Testis (tissue), 3 donors: Measurements from ENCODE around the gene BTG3. TPM values are rescaled to one million over a fixed set of nuclear protein-coding genes. Genes with fewer than 3 reads are reported as not detected.

Experiments
- DNase-seq: peaks from one replicate; pipeline ENCODE4 v3.0.0-alpha.2; 2019
- H3K27ac ChIP-seq, 2 donors: fragments of 200-600 bp; sonication (generic); one replicate each; pipeline ENCODE4 v1.5.1; 2019
- H3K27me3 ChIP-seq: fragments of 200-600 bp; sonication (generic); one replicate; pipeline ENCODE4 v1.5.1; 2019
- H3K36me3 ChIP-seq: fragments of 200-600 bp; sonication (generic); one replicate; pipeline ENCODE4 v1.5.1; 2017; ENCODE audit warnings: low read depth; ENCODE audit errors: missing control alignments
- H3K4me1 ChIP-seq: fragments of 200-600 bp; sonication (generic); one replicate; pipeline ENCODE4 v1.5.1; 2019
- H3K4me3 ChIP-seq, 2 donors: fragments of 200-600 bp; sonication (generic); one replicate each; pipeline ENCODE4 v1.5.1; 2017 to 2019
- H3K9me3 ChIP-seq: fragments of 200-600 bp; sonication (generic); one replicate; pipeline ENCODE4 v1.5.1; 2017
- CTCF ChIP-seq, 3 experiments: fragments of 450-650 bp in 2 of 3; fragments of 200-600 bp in 1 of 3; sonication (generic) in 1 of 3; IDR thresholded peaks; one replicate each; pipeline ENCODE4 v1.5.1; 2016 to 2019; ENCODE audit warnings: antibody characterized with exemption in 3 of 3, mild to moderate bottlenecking in 2 of 3, moderate library complexity in 1 of 3
- POLR2A ChIP-seq: fragments of 450-650 bp; IDR thresholded peaks from one replicate; pipeline ENCODE4 v1.6.1; 2017; ENCODE audit warnings: antibody characterized with exemption, mild to moderate bottlenecking, moderate library complexity
- WGBS, 2 donors: methylation state at CpG; one replicate each; pipeline ENCODE4 v1.1.5; 2018; 5-methylcytosine and 5-hydroxymethylcytosine counted together
- intact Hi-C: fragments of 100-400 bp; cut with DNase I; formaldehyde crosslinking; loops from one replicate; pipeline ENCODE4 v1.15.1; 2023; ENCODE audit warnings: low total_unique reads
- polyA plus RNA-seq: library from polyadenylated mRNA; stranded (reverse); fragments of 350-450 nt; fragmentation: Illumina TruSeq; extraction: RNeasy Lipid Tissue Mini Kit (QIAGEN cat#74804); gene quantifications from one replicate; pipeline ENCODE4 v1.2.3, GENCODE V29; 2014; ENCODE audit warnings: low read depth, low replicate concordance; ENCODE audit not compliant: insufficient read depth
- total RNA-seq, 2 donors: library from RNA; depleted of rRNA; stranded (reverse); fragments of >200 nt; gene quantifications; one replicate each; pipeline ENCODE4 v1.2.3, GENCODE V29; 2016

BTG3 gene
- total and polyA plus RNA-seq, 3 donors from 2014 or later = 83.3 to 265 (median 221) TPM

- Histone ChIP-seq H3K9me3 (no peaks in the 10 kb centered on the region), H3K27ac (no peak overlapping the region), H3K27me3 (no peaks in the 10 kb centered on the region), H3K36me3 (no peaks in the 10 kb centered on the region), H3K4me1 (no peaks in the 10 kb centered on the region), H3K4me3 (no peak overlapping the region)
- intact Hi-C loops = no loop called here
- DNase-seq = no peak
- TF ChIP-seq CTCF (IDR thresholded peaks at IDR 0.05) = no peak
- WGBS, 2 donors = 57 to 58% methylated on average over 5 of the region's 5 CpGs
These were observed 36.4 kb downstream of the BTG3 start for GRCh38 chr21:17576080-17576835.

- intact Hi-C loops = no loop called here
- WGBS, 2 donors = 92 to 98% methylated on average over 5 of the region's 5 CpGs
These were observed 37.6 kb downstream of the BTG3 start for GRCh38 chr21:17575076-17575475.

GRCh38 chr21:17572431-17572830 is 40.3 kb downstream of the BTG3 start:
- no peak overlapping the region for H3K27ac ChIP-seq
- intact Hi-C loops = no loop called here

More at GRCh38 chr21:17575076-17575475, 37.6 kb downstream of the BTG3 start:
- Histone ChIP-seq H3K27ac (no peak overlapping the region), H3K36me3 (no peaks in the 10 kb centered on the region), H3K4me1 (no peaks in the 10 kb centered on the region), H3K9me3 (no peaks in the 10 kb centered on the region), H3K4me3 (no peak overlapping the region), H3K27me3 (no peaks in the 10 kb centered on the region)
- TF ChIP-seq CTCF (IDR thresholded peaks at IDR 0.05) (no peak), POLR2A (no peak)
- DNase-seq = no peak

GRCh38 chr21:17570786-17571185 is 41.9 kb downstream of the BTG3 start:
- WGBS, 2 donors = 91 to 94% methylated on average over 9 of the region's 9 CpGs
- intact Hi-C loops = no loop called here

More at GRCh38 chr21:17572431-17572830, 40.3 kb downstream of the BTG3 start:
- 87% methylated on average over 6 of the region's 6 CpGs for whole genome bisulfite sequencing, 2 donors
- Histone ChIP-seq H3K4me3 (no peak overlapping the region), H3K36me3 (no peaks in the 10 kb centered on the region), H3K4me1 (no peaks in the 10 kb centered on the region), H3K9me3 (no peaks in the 10 kb centered on the region), H3K27me3 (no peaks in the 10 kb centered on the region)
- no peak for DNase-seq
- no peak for TF ChIP-seq POLR2A
- no peak for TF ChIP-seq CTCF (IDR thresholded peaks at IDR 0.05)

More at GRCh38 chr21:17570786-17571185, 41.9 kb downstream of the BTG3 start:
- Histone ChIP-seq H3K36me3 (no peaks in the 10 kb centered on the region), H3K9me3 (no peaks in the 10 kb centered on the region), H3K4me1 (no peaks in the 10 kb centered on the region), H3K27ac (no peak overlapping the region), H3K4me3 (no peak overlapping the region), H3K27me3 (no peaks in the 10 kb centered on the region)
- no peak for DNase-seq
- no peak for TF ChIP-seq CTCF (IDR thresholded peaks at IDR 0.05)
- TF ChIP-seq POLR2A = no peak
